GM12878 (cell line): ENCODE data around the gene RO60. TPM values are rescaled to one million over a fixed set of nuclear protein-coding genes. Genes with fewer than 3 reads are reported as not detected.

Experiments
- ATAC-seq: fragments of 200-7000 bp; cut with Tn5 transposase; 3 replicates; pipeline ENCODE4 v1.9.1; 2020; ENCODE audit warnings: mild to moderate bottlenecking, moderate library complexity
- BruUV-seq: library from RNA; stranded (reverse); fragments of 400-500 nt; replicated peaks from 2 replicates; lab custom pipeline; 2021; lab: Mats Ljungman, UMichigan
- CTCF ChIA-PET: fragments of 300-600 bp; sonication (Branson Sonifier 250); formaldehyde crosslinking; extraction: SDS; loops from one replicate; lab custom pipeline; 2021; ENCODE audit warnings: inconsistent platforms; lab: Yijun Ruan, JAX
- POLR2A ChIA-PET: fragments of 350-600 bp; formaldehyde crosslinking; extraction: SDS; loops from one replicate; lab custom pipeline; 2021; ENCODE audit warnings: inconsistent platforms; lab: Charles Lee
- RAD21 ChIA-PET: fragments of 300-600 bp; sonication (Branson Sonifier 250); formaldehyde crosslinking; loops from one replicate; lab custom pipeline; 2023; ENCODE audit warnings: antibody characterized with exemption; ENCODE audit not compliant: unreplicated experiment; lab: Charles Lee
- SMC1A ChIA-PET: fragments of 300-600 bp; sonication (Branson Sonifier 250); formaldehyde crosslinking; loops from one replicate; lab custom pipeline; 2023; ENCODE audit not compliant: unreplicated experiment, uncharacterized antibody; lab: Charles Lee
- DNase-seq: peaks from one replicate; pipeline ENCODE4 v3.0.0-alpha.2; 2011; ENCODE audit warnings: low read depth, low spot score
- FAIRE-seq: peaks from 3 replicates; lab custom pipeline; 2011; peaks lifted over from hg19 to GRCh38; lab: Jason Lieb, UNC
- H2AFZ ChIP-seq: 2 replicates; pipeline ENCODE4 v1.6.0; 2011; ENCODE audit warnings: low read depth, low read length, control low read depth; ENCODE audit not compliant: control insufficient read depth
- H3K27ac ChIP-seq: 2 replicates; pipeline ENCODE4 v1.5.1; 2011; ENCODE audit warnings: control low read depth; ENCODE audit not compliant: control insufficient read depth, insufficient read depth
- H3K27me3 ChIP-seq, 2 experiments: replicated peaks in 1 of 2; 2 replicates each; pipeline versions ENCODE4 v1.6.0 to v1.6.1; 2011; ENCODE audit warnings: low read length in 1 of 2; ENCODE audit not compliant: control insufficient read depth in 2 of 2, insufficient read depth in 2 of 2
- H3K36me3 ChIP-seq, 2 experiments: 2 replicates each; pipeline ENCODE4 v1.5.1; 2011; ENCODE audit warnings: low read length in 1 of 2; ENCODE audit not compliant: control insufficient read depth in 2 of 2, insufficient read depth in 2 of 2
- H3K4me1 ChIP-seq: 2 replicates; pipeline ENCODE4 v1.6.1; 2011; ENCODE audit warnings: mild to moderate bottlenecking, low read length, moderate library complexity, mixed read lengths; ENCODE audit not compliant: control insufficient read depth, insufficient read depth
- H3K4me2 ChIP-seq: 2 replicates; pipeline ENCODE4 v1.6.0; 2011; ENCODE audit warnings: control low read depth; ENCODE audit not compliant: control insufficient read depth, insufficient read depth
- H3K4me3 ChIP-seq: fragments of 200-600 bp; sonication (generic); 2 replicates; pipeline ENCODE4 v1.5.1; 2016
- H3K79me2 ChIP-seq: 2 replicates; pipeline ENCODE4 v1.6.0; 2011; ENCODE audit warnings: low read length; ENCODE audit not compliant: control insufficient read depth, insufficient read depth
- H3K9ac ChIP-seq: 2 replicates; pipeline ENCODE4 v1.8.0; 2011; ENCODE audit warnings: low read length, control low read depth, mixed read lengths; ENCODE audit not compliant: control insufficient read depth, insufficient read depth
- H3K9me3 ChIP-seq: replicated peaks from 3 replicates; pipeline ENCODE4 v1.5.1; 2011; ENCODE audit warnings: mild to moderate bottlenecking, low read length; ENCODE audit not compliant: control insufficient read depth, insufficient read depth
- H4K20me1 ChIP-seq: 2 replicates; pipeline ENCODE4 v1.6.0; 2011; ENCODE audit not compliant: control insufficient read depth, insufficient read depth
- BACH1 ChIP-seq: fragments of 450-650 bp; IDR thresholded peaks from 2 replicates; pipeline ENCODE4 v1.6.1; 2017; ENCODE audit warnings: mild to moderate bottlenecking, borderline replicate concordance
- BCL11A ChIP-seq: IDR thresholded peaks from 2 replicates; pipeline ENCODE4 v1.6.1; 2011; ENCODE audit warnings: low read depth, low read length
- CREM ChIP-seq: IDR thresholded peaks from 2 replicates; pipeline ENCODE4 v1.6.1; 2014; ENCODE audit warnings: antibody characterized with exemption, low read depth
- EP300 ChIP-seq, 2 experiments: fragments of 150-350 bp in 1 of 2; IDR thresholded peaks; 2 replicates each; pipeline ENCODE4 v1.6.1; 2011 to 2012; ENCODE audit warnings: low read depth in 2 of 2, low read length in 2 of 2, borderline replicate concordance in 1 of 2, improper control_type of control experiment in 1 of 2, inconsistent platforms in 1 of 2; ENCODE audit not compliant: control insufficient read depth in 1 of 2
- JUNB ChIP-seq: IDR thresholded peaks from 2 replicates; pipeline ENCODE4 v1.6.1; 2016; ENCODE audit warnings: antibody characterized with exemption, mild to moderate bottlenecking
- KAT2A ChIP-seq: conservative IDR thresholded peaks from 2 replicates; pipeline ENCODE4 v1.6.1; 2011; ENCODE audit warnings: low read depth, low read length; ENCODE audit not compliant: control insufficient read depth
- LARP7 ChIP-seq: fragments of 450-650 bp; IDR thresholded peaks from 2 replicates; pipeline ENCODE4 v1.6.1; 2017; ENCODE audit warnings: mild to moderate bottlenecking
- MAX ChIP-seq: IDR thresholded peaks from 2 replicates; pipeline ENCODE4 v1.6.1; 2012; ENCODE audit warnings: low read depth, low read length, improper control_type of control experiment
- NKRF ChIP-seq: fragments of 450-650 bp; conservative IDR thresholded peaks from 2 replicates; pipeline ENCODE4 v1.6.1; 2017; ENCODE audit warnings: mild to moderate bottlenecking, moderate library complexity
- NRF1 ChIP-seq: conservative IDR thresholded peaks from 2 replicates; pipeline ENCODE4 v1.6.1; 2011; ENCODE audit warnings: mild to moderate bottlenecking, low read depth, low read length, improper control_type of control experiment
- PAX5 ChIP-seq: IDR thresholded peaks from 2 replicates; pipeline ENCODE4 v1.6.1; 2011; ENCODE audit warnings: low read depth, low read length, borderline replicate concordance
- POLR2AphosphoS5 ChIP-seq: IDR thresholded peaks from 2 replicates; pipeline ENCODE4 v1.6.1; 2011; ENCODE audit warnings: mild to moderate bottlenecking, low read length, inconsistent platforms
- SMAD5 ChIP-seq: IDR thresholded peaks from 2 replicates; pipeline ENCODE4 v1.6.1; 2016; ENCODE audit warnings: antibody characterized with exemption, low read depth
- SP1 ChIP-seq: IDR thresholded peaks from one replicate; pipeline ENCODE4 v1.6.1; 2011; ENCODE audit warnings: low read depth, low read length
- YBX1 ChIP-seq: fragments of 450-650 bp; IDR thresholded peaks from 2 replicates; pipeline ENCODE4 v1.6.1; 2016; ENCODE audit warnings: antibody characterized with exemption
- ZNF207 ChIP-seq: fragments of 450-650 bp; IDR thresholded peaks from 2 replicates; pipeline ENCODE4 v1.6.1; 2014; ENCODE audit warnings: antibody characterized with exemption, mild to moderate bottlenecking, borderline replicate concordance
- ZZZ3 ChIP-seq: IDR thresholded peaks from 2 replicates; pipeline ENCODE4 v1.6.1; 2011; ENCODE audit warnings: low read depth; ENCODE audit not compliant: control insufficient read depth, insufficient read length
- WGBS: methylation state at CpG from one replicate; pipeline ENCODE4 v1.1.6; 2016; ENCODE audit warnings: low lambda C conversion rate; ENCODE audit not compliant: insufficient replicate concordance, insufficient coverage; ENCODE audit errors: missing lambda C conversion rate; 5-methylcytosine and 5-hydroxymethylcytosine counted together
- in situ Hi-C: fragments of 300-500 bp; cut with MboI; formaldehyde crosslinking; loops from 9 replicates; pipeline ENCODE4 v1.14.3; 2018; ENCODE audit warnings: mixed read lengths
- intact Hi-C: fragments of 100-400 bp; cut with micrococcal nuclease; formaldehyde crosslinking; loops from one replicate; pipeline ENCODE4 v1.14.2; 2022; ENCODE audit not compliant: unreplicated experiment
- polyA plus RNA-seq, 11 experiments: library from polyadenylated mRNA; depleted of rRNA in 4 of 11; unstranded in 6 of 11; stranded (reverse) in 5 of 11; fragments of >200 nt; fragmentation: Nextera tagmentation in 4 of 11; fragmentation: Illumina TruSeq in 1 of 11; extraction: Ambion mirVana in 4 of 11; extraction: Trizol in 1 of 11; gene quantifications; 1 replicate in 1 of 11; 2 replicates in 10 of 11; pipeline versions ENCODE4 v1.2.1 to v1.2.3, GENCODE V29; 2011 to 2016; ENCODE audit warnings: inconsistent platforms in 2 of 11, missing spikeins in 2 of 11, low read depth in 1 of 11
- total RNA-seq, 4 experiments: library from RNA; depleted of rRNA in 3 of 4; stranded (reverse); fragments of >200 nt in 3 of 4; fragmentation: Illumina TruSeq in 1 of 4; extraction: Trizol in 1 of 4; gene quantifications; 2 replicates each; pipeline versions ENCODE4 v1.2.1 to v1.2.3, GENCODE V29; 2013 to 2021
- TF ChIP-seq, protein P1 (sequence below): fragments of 450-650 bp; IDR thresholded peaks from 2 replicates; pipeline ENCODE4 v1.6.1; 2017; ENCODE audit warnings: mild to moderate bottlenecking

The RO60 gene
- total and polyA plus RNA-seq, 10 of the 15 experiments (the other 5 are each of a cell fraction or from before 2014, with no cell fraction given) = 21.1 to 143 (median 83.1) TPM

DNA sequence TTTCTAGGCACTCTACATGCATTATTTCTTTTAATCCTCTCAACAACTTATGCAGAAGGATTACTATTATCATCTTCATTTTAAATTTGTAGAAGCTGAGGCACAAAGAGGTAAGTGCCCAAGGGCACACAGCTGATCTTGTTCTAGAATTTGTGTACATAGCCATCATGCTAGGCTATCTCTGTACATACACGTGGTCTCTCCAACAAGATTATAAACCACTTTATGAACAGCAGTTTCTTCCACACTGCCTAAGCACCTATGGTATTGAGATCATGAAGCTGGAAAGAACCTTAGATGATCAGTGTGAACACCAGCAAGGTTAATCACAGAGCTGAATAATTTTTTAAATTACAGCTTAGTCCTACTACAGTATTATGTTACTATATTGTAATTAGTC lies 29.1 kb upstream of the RO60 start:
- Histone ChIP-seq H3K4me2 (no peak overlapping the region), H2AFZ (no peak overlapping the region), H3K4me1 (no peaks in the 10 kb centered on the region), H3K79me2 (peaks cover 15% of the 10 kb centered on the region), H4K20me1 (no peaks in the 10 kb centered on the region), H3K27me3 (no peaks in the 10 kb centered on the region), H3K27ac (no peak overlapping the region), H3K4me3 (no peak overlapping the region), H3K9ac (no peak overlapping the region), H3K9me3 (no peaks in the 10 kb centered on the region; the same call in 2 of the 3 replicates), H3K36me3 (peaks cover 0 to 10% of the 10 kb centered on the region in 2 experiments; a peak in 1 of 4 replicates)
- in situ Hi-C loops = no loop called here
- ATAC-seq (no peak), DNase-seq (no peak), FAIRE-seq (no peak)
- CTCF ChIA-PET = interaction anchor here (0.7 to 2.6 kb wide), 11 partner anchors 9 to 556 kb away, joined by 3 to 25 read pairs (median 7); no protein-coding TSS in a partner anchor
- WGBS = 100% methylated on average over 1 of the region's 1 CpG
- SMC1A ChIA-PET = interaction anchor here (0.9 to 2.1 kb wide), 15 partner anchors 9 to 556 kb away, joined by 3 to 17 read pairs (median 5); partner anchors contain the start of gene UCHL5
- BruUV-seq = no TSS peak
- RAD21 ChIA-PET = interaction anchor here (0.8 to 1.6 kb wide), 9 partner anchors 9 to 556 kb away, joined by 3 to 11 read pairs (median 6); partner anchors contain the start of genes RO60 and UCHL5
- intact Hi-C loops = loop anchor here (5.0 kb wide), 1 partner anchor 558 kb away; no protein-coding TSS in a partner anchor
- POLR2A ChIA-PET = no interaction called here
- TF ChIP-seq BCL11A (no peak), ZNF207 (no peak), NRF1 (no peak), MAX (no peak), SMAD5 (no peak), POLR2AphosphoS5 (no peak), NKRF (no peak), JUNB (no peak), SP1 (no peak), ZZZ3 (no peak), BACH1 (no peak), PAX5 (no peak), YBX1 (no peak), KAT2A (no peak), CREM (no peak), EP300 (IDR thresholded peaks at IDR 0.05; ENCODE audit: borderline replicate concordance in 1 of 2, control insufficient read depth in 1 of 2, low read depth in 2 of 2, low read length in 2 of 2) (no peak), LARP7 (no peak)
- TF ChIP-seq, protein P1, sequence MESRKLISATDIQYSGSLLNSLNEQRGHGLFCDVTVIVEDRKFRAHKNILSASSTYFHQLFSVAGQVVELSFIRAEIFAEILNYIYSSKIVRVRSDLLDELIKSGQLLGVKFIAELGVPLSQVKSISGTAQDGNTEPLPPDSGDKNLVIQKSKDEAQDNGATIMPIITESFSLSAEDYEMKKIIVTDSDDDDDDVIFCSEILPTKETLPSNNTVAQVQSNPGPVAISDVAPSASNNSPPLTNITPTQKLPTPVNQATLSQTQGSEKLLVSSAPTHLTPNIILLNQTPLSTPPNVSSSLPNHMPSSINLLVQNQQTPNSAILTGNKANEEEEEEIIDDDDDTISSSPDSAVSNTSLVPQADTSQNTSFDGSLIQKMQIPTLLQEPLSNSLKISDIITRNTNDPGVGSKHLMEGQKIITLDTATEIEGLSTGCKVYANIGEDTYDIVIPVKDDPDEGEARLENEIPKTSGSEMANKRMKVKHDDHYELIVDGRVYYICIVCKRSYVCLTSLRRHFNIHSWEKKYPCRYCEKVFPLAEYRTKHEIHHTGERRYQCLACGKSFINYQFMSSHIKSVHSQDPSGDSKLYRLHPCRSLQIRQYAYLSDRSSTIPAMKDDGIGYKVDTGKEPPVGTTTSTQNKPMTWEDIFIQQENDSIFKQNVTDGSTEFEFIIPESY = no peak
